Heart left ventricle (tissue), 16 donors: ENCODE results near the gene DCAF17. TPM values are rescaled to one million over a fixed set of nuclear protein-coding genes. Genes with fewer than 3 reads are reported as not detected.

Experiments used
- ATAC-seq, 4 donors: fragments of 200-7000 bp; cut with Tn5 transposase; one replicate each; pipeline ENCODE4 v1.9.1; 2020 to 2022; ENCODE audit warnings: moderate library complexity in 4 of 4, mild to moderate bottlenecking in 3 of 4, moderate number of reproducible peaks in 1 of 4
- DNase-seq, 5 donors: peaks; one replicate each; pipeline ENCODE4 v3.0.0-alpha.2; 2020
- H3K27ac ChIP-seq, 12 donors: fragments of 200-600 bp; sonication (generic) in 4 of 12; one replicate each; pipeline versions ENCODE4 v1.5.0 to v1.8.0; 2016 to 2022; ENCODE audit warnings: mild to moderate bottlenecking in 2 of 12
- H3K27me3 ChIP-seq, 9 donors: fragments of 200-600 bp; sonication (generic) in 2 of 9; one replicate each; pipeline versions ENCODE4 v1.5.1 to v1.8.0; 2016 to 2022; ENCODE audit warnings: mild to moderate bottlenecking in 3 of 9
- H3K36me3 ChIP-seq, 9 donors: fragments of 200-600 bp; sonication (generic) in 2 of 9; one replicate each; pipeline versions ENCODE4 v1.5.0 to v1.8.0; 2018 to 2022; ENCODE audit warnings: mild to moderate bottlenecking in 2 of 9
- H3K4me1 ChIP-seq, 12 donors: fragments of 200-600 bp; sonication (generic) in 4 of 12; one replicate each; pipeline versions ENCODE4 v1.5.0 to v1.8.0; 2016 to 2022; ENCODE audit warnings: mild to moderate bottlenecking in 3 of 12
- H3K4me3 ChIP-seq, 12 donors: fragments of 200-600 bp; sonication (generic) in 4 of 12; one replicate each; pipeline versions ENCODE4 v1.5.0 to v1.8.0; 2017 to 2022; ENCODE audit warnings: mild to moderate bottlenecking in 9 of 12, moderate library complexity in 4 of 12
- H3K9me3 ChIP-seq, 12 donors: fragments of 200-600 bp; sonication (generic) in 4 of 12; one replicate each; pipeline versions ENCODE4 v1.5.0 to v1.8.0; 2016 to 2022; ENCODE audit warnings: mild to moderate bottlenecking in 1 of 12
- CTCF ChIP-seq, 12 donors: fragments of 200-600 bp; sonication (generic) in 4 of 12; IDR thresholded peaks; one replicate each; pipeline versions ENCODE4 v1.5.0 to v1.8.0; 2018 to 2022; ENCODE audit warnings: antibody characterized with exemption in 12 of 12, mild to moderate bottlenecking in 5 of 12
- POLR2A ChIP-seq, 2 donors: fragments of 450-650 bp; IDR thresholded peaks; one replicate each; pipeline ENCODE4 v1.6.1; 2017; ENCODE audit warnings: antibody characterized with exemption in 2 of 2, mild to moderate bottlenecking in 2 of 2, moderate library complexity in 2 of 2
- WGBS, 4 donors: extraction: QIAGEN DNeasy Blood & Tissue Kit in 2 of 4; methylation state at CpG; one replicate each; pipeline versions ENCODE4 v1.1.5 to v1.1.7; 2013 to 2018; 5-methylcytosine and 5-hydroxymethylcytosine counted together
- intact Hi-C, 10 donors: fragments of 100-400 bp; cut with DNase I; formaldehyde crosslinking; loops; one replicate each; pipeline versions ENCODE4 v1.11.1 to v1.14.2; 2022
- polyA plus RNA-seq, 2 donors: library from polyadenylated mRNA; stranded (reverse); fragments of 200-250 nt; gene quantifications; one replicate each; pipeline ENCODE4 v1.2.3, GENCODE V29; 2013
- total RNA-seq, 9 donors: library from RNA; depleted of rRNA in 2 of 9; stranded (reverse); fragments of >200 nt in 2 of 9; fragmentation: NEBNext Ultra II Directional in 3 of 9; extraction: Animal tissue kit (Norgen Biotek cat#: 25700) in 3 of 9; gene quantifications; one replicate each; pipeline versions ENCODE4 v1.1.0 to v1.2.4, GENCODE V29; 2016 to 2023
- donor health status: ischemic (EF 13 %, LVEDD 7.1; RV severe dilation, severe dysfunction).
- donor health status: healthy with polysubstance abuse.
- donor health status: DM: no; HTN: yes; CAD: no.
- donor health status: DM: no; HTN: no; CAD: no.
- donor health status: ischemic (EF 25% LVEDD 6.9; RV normal size, moderate dysfunction).
- donor health status: ischemic (EF 25% LVEDD 5.7; RV mildly dilated, moderate dysfunction).
- donor health status: healthy.
- donor health status: DM: yes; HTN: yes; CAD: no.
- donor health status: ischemic (EF 35%, LVEDD 5.7; RV mildly dilated, moderate dysfunction).
- donor health status: nonischemic (EF 11% LVEDD 7.7; RV severe dilation, severe dysfunction).
- donor health status: DM: yes; HTN: yes; CAD: no.
- donor health status: PGD.
- donor health status: ischemic (EF 29% LVEDD 5.4; RV normal size, mild dysfunction).
- donor health status: nonischemic (EF 23%, LVEDD 6.1; RV moderate dilation, normal function).

DCAF17 gene
- total and polyA plus RNA-seq, 11 donors, result 2.2 to 16.7 (median 7.6) TPM

- Histone ChIP-seq H3K4me1 (peaks cover 0 to 40% (median 20%) of the 10 kb centered on the region in 12 donors), H3K27me3 (no peaks in the 10 kb centered on the region), H3K9me3 (no peaks in the 10 kb centered on the region), H3K36me3 (no peaks in the 10 kb centered on the region), H3K27ac (peak overlapping the region; percentile 81 to 95 (median 92)), H3K4me3 (peak overlapping the region in 10 of 12 donors; percentile 81 to 97 (median 88))
- WGBS, 4 donors, result 48 to 62% (median 59%) methylated on average over 5 of the region's 5 CpGs
- TF ChIP-seq CTCF (IDR thresholded peaks at IDR 0.05) (no peak), POLR2A (IDR thresholded peaks at IDR 0.05) (no peak)
- intact Hi-C loops, result loop anchor here in 7 of 10 donors (2.0 to 10.0 kb wide), 4 partner anchors 87 to 166 kb away; partner anchors contain the start of genes DCAF17 (in 7 of the 7), METTL8 (in 6 of the 7) and DYNC1I2 (in 1 of the 7)
- DNase-seq, result no peak
- ATAC-seq, result no peak
Observed at GRCh38 chr2:171521361-171522051, 87.5 kb downstream of the DCAF17 start.

GRCh38 chr2:171522052-171522787, 88.2 kb downstream of the DCAF17 start, which contains the start of gene CYBRD1:
TSS of gene CYBRD1 (plus strand) at chr2:171522474. CDS start at chr2:171522546, 72 bp downstream.
- no peaks in the 10 kb centered on the region for H3K27me3 ChIP-seq
- TF ChIP-seq POLR2A (IDR thresholded peaks at IDR 0.05) (peak in 1 of 2 donors; percentile 75), CTCF (IDR thresholded peaks at IDR 0.05) (peak in 1 of 12 donors; percentile 17)
- DNase-seq (peak; percentile 84 to 93 (median 90)), ATAC-seq (peak; percentile 65 to 90 (median 86))
- WGBS, 4 donors, result 0 to 1% (median 1%) methylated on average over 22 to 45 of the region's 45 CpGs
- H3K4me3 ChIP-seq, result peak within 1 kb of the TSS; percentile 78 to 97 (median 86)
- no peaks in the 10 kb centered on the region for H3K36me3 ChIP-seq
- peak within 1 kb of the TSS; percentile 81 to 95 (median 92) for H3K27ac ChIP-seq
- intact Hi-C loops, result loop anchor here in 7 of 10 donors (2.0 to 10.0 kb wide), 4 partner anchors 87 to 165 kb away; partner anchors contain the start of genes DCAF17 (in 7 of the 7), METTL8 (in 6 of the 7) and DYNC1I2 (in 1 of the 7)
- no peaks in the 10 kb centered on the region for H3K9me3 ChIP-seq
- H3K4me1 ChIP-seq, result peaks cover 0 to 43% (median 20%) of the 10 kb centered on the region in 12 donors

- no peaks in the 10 kb centered on the region for H3K27me3 ChIP-seq
- peak in 4 of 5 donors; percentile 41 to 69 (median 50) for DNase-seq
- H3K36me3 ChIP-seq, result no peaks in the 10 kb centered on the region
- TF ChIP-seq POLR2A (IDR thresholded peaks at IDR 0.05) (no peak), CTCF (IDR thresholded peaks at IDR 0.05) (no peak)
- H3K9me3 ChIP-seq, result no peaks in the 10 kb centered on the region
- intact Hi-C loops, result loop anchor here in 7 of 10 donors (2.0 to 10.0 kb wide), 4 partner anchors 88 to 165 kb away; partner anchors contain the start of genes DCAF17 (in 7 of the 7), METTL8 (in 6 of the 7) and DYNC1I2 (in 1 of the 7)
- 0 to 2% (median 0%) methylated on average over 1 to 29 of the region's 29 CpGs for WGBS, 4 donors
- H3K27ac ChIP-seq, result peak overlapping the region; percentile 81 to 95 (median 92)
- peak; percentile 7 to 50 (median 42) for ATAC-seq
- H3K4me1 ChIP-seq, result peaks cover 0 to 47% (median 20%) of the 10 kb centered on the region in 12 donors
- H3K4me3 ChIP-seq, result peak overlapping the region; percentile 78 to 97 (median 86)
Observed at GRCh38 chr2:171522788-171523087, 88.7 kb downstream of the DCAF17 start.
